Measurements from ENCODE around the gene PPP1R12A. TPM values are rescaled to one million over a fixed set of nuclear protein-coding genes. Genes with fewer than 3 reads are reported as not detected.

The PPP1R12A gene
- total and polyA plus RNA-seq, 9 of the 15 experiments (the other 6 are each of a cell fraction or from before 2014, with no cell fraction given) = 26.4 to 119 (median 53.3) TPM

DNA sequence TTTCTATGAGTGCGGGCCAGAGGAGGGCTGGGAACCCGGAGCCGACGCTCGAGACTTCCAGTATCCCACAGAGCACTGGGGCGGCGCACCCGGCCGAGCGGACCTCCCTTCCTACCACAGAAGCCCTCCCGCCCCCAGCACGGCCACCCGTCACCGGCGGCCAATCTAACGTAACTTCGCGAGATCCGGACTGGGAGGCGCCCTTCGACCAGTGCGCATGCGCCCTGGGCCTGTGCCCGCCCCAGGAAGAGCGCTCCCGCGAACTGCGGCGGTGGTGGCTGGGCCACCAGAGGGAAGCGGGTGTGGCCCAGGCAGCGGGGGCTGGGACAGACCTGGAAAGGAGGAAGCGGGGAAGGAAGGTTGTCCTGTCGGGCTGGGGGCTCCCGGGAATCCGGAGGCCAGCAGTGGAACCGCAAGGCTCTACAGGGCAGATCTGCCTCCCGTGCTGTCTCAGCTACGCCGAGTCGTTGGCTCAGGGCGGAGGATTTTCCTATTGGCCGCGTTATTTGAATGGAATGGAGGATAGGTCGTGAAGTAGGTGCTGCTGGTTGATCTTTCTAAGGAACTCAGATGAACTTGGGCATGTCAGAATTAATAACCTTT lies at the start of gene PPP1R12A (continued):
- peak; percentile 77 for TF ChIP-seq KLF1 (tag; IDR thresholded peaks at IDR 0.05)
- TF ChIP-seq NFXL1 (CRISPR knock-in tag; IDR thresholded peaks at IDR 0.05) = no peak
- TF ChIP-seq NFIC (IDR thresholded peaks at IDR 0.05) = no peak
- TF ChIP-seq, protein P1, sequence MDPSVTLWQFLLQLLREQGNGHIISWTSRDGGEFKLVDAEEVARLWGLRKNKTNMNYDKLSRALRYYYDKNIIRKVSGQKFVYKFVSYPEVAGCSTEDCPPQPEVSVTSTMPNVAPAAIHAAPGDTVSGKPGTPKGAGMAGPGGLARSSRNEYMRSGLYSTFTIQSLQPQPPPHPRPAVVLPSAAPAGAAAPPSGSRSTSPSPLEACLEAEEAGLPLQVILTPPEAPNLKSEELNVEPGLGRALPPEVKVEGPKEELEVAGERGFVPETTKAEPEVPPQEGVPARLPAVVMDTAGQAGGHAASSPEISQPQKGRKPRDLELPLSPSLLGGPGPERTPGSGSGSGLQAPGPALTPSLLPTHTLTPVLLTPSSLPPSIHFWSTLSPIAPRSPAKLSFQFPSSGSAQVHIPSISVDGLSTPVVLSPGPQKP (CRISPR knock-in tag; IDR thresholded peaks at IDR 0.05) = no peak
- TF ChIP-seq ZNF707 (CRISPR knock-in tag; conservative IDR thresholded peaks at IDR 0.05) = no peak
- no peak for TF ChIP-seq HDAC2 (IDR thresholded peaks at IDR 0.05)
- TF ChIP-seq, protein P2, sequence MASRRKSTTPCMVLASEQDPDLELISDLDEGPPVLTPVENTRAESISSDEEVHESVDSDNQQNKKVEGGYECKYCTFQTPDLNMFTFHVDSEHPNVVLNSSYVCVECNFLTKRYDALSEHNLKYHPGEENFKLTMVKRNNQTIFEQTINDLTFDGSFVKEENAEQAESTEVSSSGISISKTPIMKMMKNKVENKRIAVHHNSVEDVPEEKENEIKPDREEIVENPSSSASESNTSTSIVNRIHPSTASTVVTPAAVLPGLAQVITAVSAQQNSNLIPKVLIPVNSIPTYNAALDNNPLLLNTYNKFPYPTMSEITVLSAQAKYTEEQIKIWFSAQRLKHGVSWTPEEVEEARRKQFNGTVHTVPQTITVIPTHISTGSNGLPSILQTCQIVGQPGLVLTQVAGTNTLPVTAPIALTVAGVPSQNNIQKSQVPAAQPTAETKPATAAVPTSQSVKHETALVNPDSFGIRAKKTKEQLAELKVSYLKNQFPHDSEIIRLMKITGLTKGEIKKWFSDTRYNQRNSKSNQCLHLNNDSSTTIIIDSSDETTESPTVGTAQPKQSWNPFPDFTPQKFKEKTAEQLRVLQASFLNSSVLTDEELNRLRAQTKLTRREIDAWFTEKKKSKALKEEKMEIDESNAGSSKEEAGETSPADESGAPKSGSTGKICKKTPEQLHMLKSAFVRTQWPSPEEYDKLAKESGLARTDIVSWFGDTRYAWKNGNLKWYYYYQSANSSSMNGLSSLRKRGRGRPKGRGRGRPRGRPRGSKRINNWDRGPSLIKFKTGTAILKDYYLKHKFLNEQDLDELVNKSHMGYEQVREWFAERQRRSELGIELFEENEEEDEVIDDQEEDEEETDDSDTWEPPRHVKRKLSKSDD (conservative IDR thresholded peaks at IDR 0.05; ENCODE audit: low read length) = 0 out of 2 replicates have a peak, but pooled peaks have one; percentile 42
- TF ChIP-seq ZFP1 (CRISPR knock-in tag; IDR thresholded peaks at IDR 0.05) = no peak
- peak; percentile 84 for TF ChIP-seq TBP (optimal IDR thresholded peaks at IDR 0.05; ENCODE audit: low read depth, low read length)
- TF ChIP-seq, protein P3, sequence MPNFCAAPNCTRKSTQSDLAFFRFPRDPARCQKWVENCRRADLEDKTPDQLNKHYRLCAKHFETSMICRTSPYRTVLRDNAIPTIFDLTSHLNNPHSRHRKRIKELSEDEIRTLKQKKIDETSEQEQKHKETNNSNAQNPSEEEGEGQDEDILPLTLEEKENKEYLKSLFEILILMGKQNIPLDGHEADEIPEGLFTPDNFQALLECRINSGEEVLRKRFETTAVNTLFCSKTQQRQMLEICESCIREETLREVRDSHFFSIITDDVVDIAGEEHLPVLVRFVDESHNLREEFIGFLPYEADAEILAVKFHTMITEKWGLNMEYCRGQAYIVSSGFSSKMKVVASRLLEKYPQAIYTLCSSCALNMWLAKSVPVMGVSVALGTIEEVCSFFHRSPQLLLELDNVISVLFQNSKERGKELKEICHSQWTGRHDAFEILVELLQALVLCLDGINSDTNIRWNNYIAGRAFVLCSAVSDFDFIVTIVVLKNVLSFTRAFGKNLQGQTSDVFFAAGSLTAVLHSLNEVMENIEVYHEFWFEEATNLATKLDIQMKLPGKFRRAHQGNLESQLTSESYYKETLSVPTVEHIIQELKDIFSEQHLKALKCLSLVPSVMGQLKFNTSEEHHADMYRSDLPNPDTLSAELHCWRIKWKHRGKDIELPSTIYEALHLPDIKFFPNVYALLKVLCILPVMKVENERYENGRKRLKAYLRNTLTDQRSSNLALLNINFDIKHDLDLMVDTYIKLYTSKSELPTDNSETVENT (CRISPR knock-in tag; IDR thresholded peaks at IDR 0.05) = peak; percentile 83
- TF ChIP-seq ZNF12 (CRISPR knock-in tag; IDR thresholded peaks at IDR 0.05) = no peak
- no peak for TF ChIP-seq MCM3 (IDR thresholded peaks at IDR 0.05)
- TF ChIP-seq, protein P4, sequence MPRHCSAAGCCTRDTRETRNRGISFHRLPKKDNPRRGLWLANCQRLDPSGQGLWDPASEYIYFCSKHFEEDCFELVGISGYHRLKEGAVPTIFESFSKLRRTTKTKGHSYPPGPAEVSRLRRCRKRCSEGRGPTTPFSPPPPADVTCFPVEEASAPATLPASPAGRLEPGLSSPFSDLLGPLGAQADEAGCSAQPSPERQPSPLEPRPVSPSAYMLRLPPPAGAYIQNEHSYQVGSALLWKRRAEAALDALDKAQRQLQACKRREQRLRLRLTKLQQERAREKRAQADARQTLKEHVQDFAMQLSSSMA (CRISPR knock-in tag; IDR thresholded peaks at IDR 0.05) = no peak
- no peak for TF ChIP-seq HDGF (IDR thresholded peaks at IDR 0.05)
- TF ChIP-seq ZKSCAN1 (IDR thresholded peaks at IDR 0.05; ENCODE audit: low read depth, low read length) = no peak
- TF ChIP-seq RHOXF2B (CRISPR knock-in tag; conservative IDR thresholded peaks at IDR 0.05) = no peak
- no peak for TF ChIP-seq MAFF (IDR thresholded peaks at IDR 0.05; ENCODE audit: low read length)
- peak; percentile 75 for TF ChIP-seq CREM (IDR thresholded peaks at IDR 0.05; ENCODE audit: low read depth)
- TF ChIP-seq, protein P5, sequence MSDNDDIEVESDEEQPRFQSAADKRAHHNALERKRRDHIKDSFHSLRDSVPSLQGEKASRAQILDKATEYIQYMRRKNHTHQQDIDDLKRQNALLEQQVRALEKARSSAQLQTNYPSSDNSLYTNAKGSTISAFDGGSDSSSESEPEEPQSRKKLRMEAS (CRISPR knock-in tag; IDR thresholded peaks at IDR 0.05) = no peak
- TF ChIP-seq ZNF785 (CRISPR knock-in tag; IDR thresholded peaks at IDR 0.05) = no peak
- peak; percentile 86 for TF ChIP-seq ELF1 (tag; IDR thresholded peaks at IDR 0.05)
- no peak for TF ChIP-seq NCOA4 (IDR thresholded peaks at IDR 0.05; ENCODE audit: partially characterized antibody)
- TF ChIP-seq ETV5 (CRISPR knock-in tag; IDR thresholded peaks at IDR 0.05; ENCODE audit: low read depth) = peak; percentile 55; the same call in 1 of the 2 replicates
- no peak; the same call in 1 of the 2 replicates for TF ChIP-seq MYC (IDR thresholded peaks at IDR 0.05; ENCODE audit: low read depth, low read length)
- TF ChIP-seq MYC (CRISPR knock-in tag; IDR thresholded peaks at IDR 0.05; ENCODE audit: borderline replicate concordance, low read depth) = peak; percentile 62; the same call in 1 of the 2 replicates
- no peak for TF ChIP-seq GATA2 (CRISPR knock-in tag; IDR thresholded peaks at IDR 0.05)

Measured in K562 (cell line).